GM18526 (cell line): ENCODE measurements around the gene RPS6KB2.

Source experiments
- POLR2A ChIP-seq: IDR thresholded peaks from 3 replicates; pipeline ENCODE4 v1.6.1; 2011; ENCODE audit not compliant: insufficient read length; ENCODE audit errors: extremely low read depth

Gene RPS6KB2

DNA sequence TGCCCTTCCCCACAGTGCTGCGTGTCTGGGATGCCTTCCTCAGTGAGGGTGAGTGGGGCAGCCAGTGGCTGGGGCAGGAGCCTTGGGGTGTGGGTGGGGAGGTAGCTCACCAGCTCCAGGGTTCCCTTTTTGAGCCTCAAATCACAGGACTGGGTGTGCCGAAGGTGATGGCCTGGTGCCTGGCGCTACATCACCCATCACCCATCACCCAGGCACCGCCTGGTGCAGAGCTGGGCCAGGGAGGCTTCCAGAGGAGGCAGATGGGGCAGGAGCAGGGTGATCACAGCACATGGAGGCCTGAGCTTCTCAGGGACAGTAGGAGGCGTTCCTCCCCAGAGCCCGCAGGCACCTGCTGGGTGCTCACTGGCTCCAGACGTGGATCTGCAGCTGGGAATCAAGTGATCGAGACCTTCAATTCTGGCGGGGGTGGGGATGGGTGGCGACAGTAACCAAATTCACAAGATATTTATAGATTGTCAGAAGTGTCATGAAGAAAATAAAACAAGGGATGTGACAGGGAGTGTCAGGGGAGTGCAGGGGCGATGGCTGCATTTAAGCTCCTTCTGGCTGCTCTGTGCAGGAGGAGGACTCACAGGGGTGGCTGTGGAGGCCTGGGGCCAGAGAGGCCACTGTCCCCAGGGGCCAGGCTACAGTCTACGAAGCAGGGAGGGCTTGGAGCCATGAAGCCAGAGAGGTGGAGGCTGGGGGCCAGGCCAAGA is 21.2 kb upstream of the RPS6KB2 start:
- no peak for TF ChIP-seq POLR2A

DNA sequence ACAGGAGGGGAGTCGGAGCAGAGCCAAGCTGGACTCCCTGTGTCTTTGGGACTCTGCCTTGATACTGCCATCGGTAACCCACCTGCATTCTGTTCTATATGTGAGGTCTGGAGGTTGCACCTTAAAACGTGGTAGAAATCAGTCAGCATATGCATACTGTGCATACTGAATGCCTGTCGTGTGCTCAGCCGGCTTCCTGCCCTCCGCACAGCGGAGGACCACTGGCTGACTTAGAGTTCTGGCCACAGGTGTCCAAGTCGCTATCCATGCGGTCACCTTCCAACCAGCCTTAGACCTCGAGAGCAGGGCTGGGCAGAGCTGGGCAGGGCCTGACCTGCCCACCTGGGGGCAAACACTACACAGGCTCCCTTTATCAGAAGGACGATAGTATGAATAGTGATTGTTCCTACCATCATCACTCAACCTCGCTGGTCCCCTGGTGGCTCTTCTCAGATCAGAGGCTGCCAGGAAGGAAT is 20.6 kb upstream of the RPS6KB2 start:
- no peak for TF ChIP-seq POLR2A

DNA sequence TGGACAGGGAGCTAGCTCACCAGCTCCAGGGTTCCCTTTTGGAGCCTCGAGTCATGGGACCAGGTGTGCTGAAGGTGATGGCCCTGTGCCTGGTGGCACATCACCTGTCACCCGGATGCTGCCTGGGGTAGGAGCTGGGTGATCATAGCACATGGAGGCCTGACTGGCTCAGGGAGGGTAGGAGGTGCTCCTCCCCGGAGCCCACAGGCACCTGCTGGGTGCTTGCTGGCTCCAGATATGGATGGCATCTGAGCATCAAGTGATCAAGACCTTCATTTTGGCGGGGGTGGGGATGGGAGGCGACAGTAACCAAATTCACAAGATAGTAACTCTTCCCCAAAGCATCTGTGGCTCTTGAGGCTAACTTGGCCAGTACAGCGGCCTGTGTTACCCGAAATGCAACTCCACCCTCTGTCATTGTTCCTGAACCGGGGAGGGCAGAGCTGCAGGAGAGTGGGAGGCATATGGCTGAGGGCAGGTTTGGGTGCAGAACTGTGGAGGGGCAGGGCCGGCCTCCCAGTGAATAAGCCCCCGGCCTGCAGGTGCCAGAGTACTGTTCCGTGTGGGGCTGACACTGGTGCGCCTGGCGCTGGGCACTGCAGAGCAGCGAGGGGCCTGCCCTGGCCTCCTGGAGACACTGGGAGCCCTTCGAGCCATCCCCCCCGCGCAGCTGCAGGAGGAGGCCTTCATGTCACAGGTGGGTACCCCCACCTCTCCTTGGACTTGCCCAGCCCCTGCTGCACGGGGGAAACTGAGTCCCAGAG is 19.7 kb upstream of the RPS6KB2 start:
- no peak for TF ChIP-seq POLR2A

DNA sequence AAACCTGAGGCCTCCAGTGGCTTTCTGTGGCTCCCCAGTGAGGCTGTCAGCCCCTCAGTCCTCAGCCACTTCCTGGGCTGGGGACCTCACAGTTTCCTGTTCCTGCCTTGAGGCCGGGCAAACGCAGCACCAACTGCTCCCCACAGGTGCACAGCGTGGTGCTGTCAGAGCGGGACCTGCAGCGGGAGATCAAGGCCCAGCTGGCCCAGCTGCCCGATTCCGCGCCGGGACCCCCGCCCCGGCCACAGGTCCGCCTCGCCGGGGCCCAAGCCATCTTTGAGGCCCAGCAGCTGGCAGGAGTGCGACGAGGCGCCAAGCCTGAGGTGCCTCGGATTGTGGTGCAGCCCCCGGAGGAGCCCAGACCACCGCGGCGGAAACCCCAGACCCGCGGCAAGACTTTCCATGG is 19.0 kb upstream of the RPS6KB2 start:
- peak; percentile 62 for TF ChIP-seq POLR2A

DNA sequence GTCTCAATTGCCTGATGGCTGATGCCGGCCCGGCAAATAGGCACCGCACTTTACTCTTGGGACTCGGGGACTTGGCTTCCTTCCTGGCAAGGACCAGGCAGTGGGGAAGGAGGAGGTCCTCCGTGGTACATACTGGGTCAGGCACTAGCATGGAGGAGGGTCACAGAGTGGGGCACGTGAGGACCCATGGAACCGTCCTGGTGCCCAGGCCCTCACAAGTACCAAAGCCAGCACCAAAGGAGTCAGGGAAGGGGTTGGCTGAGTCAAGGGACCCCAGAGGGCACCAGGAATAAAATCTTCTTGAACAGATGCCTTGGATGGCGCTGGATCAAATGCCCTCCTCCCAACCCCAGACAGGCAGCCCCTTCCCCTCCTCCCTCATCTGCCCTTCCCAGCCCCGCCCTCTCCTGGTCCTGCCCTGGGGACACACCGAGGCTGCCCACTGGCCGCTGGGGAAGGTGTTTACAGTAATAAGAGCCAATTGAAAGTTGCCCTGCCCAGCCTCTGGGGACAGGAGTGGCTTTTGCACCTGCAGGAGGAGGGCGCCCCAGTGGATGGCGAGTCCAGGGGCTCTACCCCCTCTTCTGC is 18.4 kb upstream of the RPS6KB2 start:
- no peak for TF ChIP-seq POLR2A

DNA sequence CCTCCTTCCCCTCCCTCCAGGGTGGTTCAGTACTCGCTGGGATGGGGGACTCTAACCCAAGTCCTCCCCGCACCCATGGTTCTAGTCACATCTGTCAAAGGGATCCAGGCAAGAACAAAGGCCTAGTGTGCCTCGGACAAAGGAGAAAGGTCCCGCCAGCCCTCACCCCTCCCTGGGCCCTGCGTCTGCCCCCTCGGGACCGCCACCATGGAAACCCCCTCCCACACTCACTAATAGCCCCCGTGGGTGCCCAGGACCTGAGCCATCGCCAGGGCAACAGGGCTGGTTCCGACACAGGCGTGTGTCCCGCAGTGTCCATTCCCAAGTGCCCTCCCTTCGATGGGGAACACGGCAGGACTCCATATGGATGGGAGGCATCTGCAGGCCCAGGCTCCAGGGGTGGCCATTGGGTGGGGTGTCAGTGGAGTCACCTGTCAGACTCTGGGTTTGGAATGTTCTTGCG is 17.9 kb upstream of the RPS6KB2 start:
- TF ChIP-seq POLR2A, result no peak

DNA sequence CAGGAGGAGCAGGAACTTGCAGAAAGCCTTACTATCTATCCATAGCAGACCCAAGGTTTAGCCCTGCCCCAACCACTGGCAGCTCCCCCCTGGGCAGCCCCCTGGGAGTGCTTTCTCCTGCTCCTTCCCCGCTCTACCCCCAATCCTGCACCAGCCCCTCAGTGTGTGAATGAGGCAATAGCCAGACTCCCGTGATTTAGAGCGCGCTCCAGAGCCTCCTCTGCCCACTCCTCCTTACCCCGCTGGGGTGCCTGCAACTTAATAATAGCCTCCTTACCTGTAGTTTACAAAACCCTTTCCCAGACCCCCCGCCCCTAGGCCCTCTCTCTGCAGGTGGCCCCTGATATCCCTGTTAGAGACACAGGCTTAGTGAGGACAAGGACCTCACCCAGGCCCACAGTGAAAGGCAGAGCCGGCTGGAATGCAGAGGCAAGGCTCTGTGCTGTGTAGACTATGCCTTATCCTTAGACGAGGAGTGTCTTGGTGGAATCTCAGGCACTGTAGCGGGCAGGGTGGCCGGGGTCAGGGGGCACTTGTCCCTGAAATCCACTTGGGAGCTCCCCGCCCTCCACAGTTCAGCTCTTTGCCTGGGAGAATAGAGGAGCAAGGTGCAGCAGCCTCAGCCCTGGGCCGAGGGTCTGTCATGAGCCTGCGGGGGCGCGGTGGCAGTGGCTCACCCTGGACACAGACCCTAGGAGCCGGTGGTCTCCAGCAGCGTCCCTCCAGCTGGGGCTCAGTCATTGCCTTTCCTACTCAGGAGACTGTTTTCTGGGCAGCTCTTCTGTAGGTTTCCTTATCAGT is 17.1 kb upstream of the RPS6KB2 start:
- TF ChIP-seq POLR2A, result no peak

DNA sequence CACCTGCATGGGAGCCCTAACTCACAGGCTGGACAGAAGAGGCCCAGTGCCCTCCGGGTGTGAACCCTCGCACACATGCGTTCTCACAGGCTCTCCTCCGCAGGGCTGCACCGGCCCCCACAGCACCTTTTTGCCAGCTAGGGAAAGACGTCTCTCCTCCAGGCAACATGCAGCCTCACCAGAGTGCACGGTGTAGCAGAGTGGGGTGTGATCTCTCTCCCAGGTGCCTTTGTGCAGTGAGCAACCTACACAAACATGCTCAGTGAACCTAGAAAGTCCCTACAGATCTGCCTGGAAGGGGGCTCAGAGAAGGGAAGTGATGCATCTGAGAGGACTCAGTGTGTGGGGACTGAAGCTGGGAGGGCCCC is 16.5 kb upstream of the RPS6KB2 start:
- no peak for TF ChIP-seq POLR2A

DNA sequence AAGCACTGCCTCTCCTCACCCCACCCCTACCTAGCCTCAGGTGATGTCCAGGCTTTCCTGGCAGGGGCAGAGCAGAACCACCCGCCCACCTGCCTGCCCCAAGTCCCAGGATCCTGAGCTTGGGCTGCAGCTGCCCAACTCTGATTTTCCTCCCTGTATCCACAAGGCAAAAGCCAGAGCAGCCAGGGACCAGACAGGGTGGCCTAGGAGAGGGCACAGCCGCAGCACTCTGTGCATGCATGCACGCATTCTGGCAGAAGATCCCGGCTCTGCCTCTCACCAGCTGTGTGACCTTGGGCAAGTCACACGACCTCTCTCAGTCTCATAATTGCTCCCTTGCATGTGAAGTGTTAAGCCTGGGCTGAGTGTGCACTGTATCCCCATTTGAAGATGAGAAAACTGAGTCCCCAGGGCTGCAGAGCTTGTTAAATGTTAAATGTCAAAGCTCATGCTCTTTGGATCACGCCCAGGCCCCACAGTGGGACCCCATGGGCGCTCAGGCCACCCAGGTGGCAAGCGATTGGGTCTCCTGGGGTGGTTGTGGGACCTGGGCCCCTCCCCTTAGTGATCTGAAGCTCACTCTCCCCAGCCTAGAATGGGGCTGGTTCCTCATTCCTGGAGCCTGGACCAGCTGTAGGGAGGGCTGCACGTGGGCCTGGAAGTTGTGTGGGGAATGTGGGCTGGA is 15.7 kb upstream of the RPS6KB2 start:
- TF ChIP-seq POLR2A, result no peak

DNA sequence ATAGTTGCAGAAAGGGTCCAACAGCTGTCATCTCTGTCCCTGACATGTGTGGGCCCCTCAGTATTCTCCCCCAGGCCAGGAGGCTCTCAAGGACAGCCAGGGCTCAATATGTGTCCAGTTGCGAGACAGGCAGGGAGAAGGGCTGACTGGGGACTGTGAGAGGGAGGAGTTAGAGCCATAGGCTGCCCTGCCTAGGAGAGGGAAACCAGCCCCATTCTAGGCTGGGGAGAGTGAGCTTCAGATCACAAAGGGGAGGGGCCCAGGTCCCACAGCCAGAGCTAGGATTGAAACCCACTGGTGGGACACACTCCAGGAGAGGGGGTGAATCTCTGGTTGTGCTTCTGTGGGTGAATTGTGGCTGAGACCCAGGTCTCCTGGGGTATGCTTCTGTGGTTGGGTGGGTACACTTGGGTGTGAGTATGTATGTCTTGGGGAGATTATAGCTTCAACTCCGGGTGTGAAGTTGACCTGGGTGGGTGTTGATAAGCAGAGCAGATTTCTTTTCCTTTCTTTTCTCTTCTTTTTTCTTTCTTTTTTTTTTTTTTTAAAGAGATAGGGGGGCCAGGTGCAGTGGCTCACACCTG is 14.9 kb upstream of the RPS6KB2 start:
- no peak for TF ChIP-seq POLR2A

DNA sequence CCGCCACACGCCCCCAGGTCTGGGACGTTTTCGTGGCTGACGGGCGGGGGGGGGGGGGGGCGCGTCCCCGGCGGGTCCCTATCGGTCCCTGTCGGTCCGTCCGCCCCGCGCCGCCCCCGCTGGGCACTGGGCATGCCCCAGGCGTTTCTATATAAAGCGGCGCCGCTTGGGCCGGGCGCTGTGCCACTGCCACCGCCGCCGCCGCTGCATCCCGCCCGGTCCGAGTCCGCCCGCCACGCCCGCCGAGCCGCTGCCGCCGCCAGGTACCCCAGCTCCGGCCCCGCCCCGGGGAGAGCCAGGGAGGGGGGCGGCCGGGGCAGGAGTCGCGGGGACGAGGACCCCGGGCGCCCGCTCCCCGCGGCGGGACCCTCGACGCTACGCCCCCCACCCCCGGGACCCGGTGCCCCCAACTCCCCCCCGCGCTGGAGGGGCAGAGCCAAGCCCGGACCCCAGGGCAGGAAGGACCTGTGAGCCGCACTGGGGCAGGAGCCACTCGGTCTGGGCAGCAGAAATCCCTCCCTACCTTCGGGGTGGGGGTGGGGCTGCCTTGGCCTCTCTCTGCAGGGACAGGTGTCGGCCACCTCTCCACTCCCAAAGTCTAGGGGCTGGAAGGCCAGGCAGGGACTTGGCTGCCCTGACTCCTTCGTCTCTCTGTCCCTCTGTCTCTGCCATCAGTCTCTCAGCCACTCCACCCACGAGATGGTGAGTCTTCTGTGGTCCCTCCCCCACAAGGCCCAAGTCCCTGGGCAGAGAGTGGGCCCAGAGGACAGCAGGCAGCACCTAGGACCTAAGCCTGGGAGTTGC is 12.6 kb upstream of the RPS6KB2 start, which contains the start of gene CARNS1:
CARNS1 (plus strand) TSS at position 178 of the 804 bp plus-strand sequence; CDS start at position 700, 522 bp downstream.
- no peak for TF ChIP-seq POLR2A

DNA sequence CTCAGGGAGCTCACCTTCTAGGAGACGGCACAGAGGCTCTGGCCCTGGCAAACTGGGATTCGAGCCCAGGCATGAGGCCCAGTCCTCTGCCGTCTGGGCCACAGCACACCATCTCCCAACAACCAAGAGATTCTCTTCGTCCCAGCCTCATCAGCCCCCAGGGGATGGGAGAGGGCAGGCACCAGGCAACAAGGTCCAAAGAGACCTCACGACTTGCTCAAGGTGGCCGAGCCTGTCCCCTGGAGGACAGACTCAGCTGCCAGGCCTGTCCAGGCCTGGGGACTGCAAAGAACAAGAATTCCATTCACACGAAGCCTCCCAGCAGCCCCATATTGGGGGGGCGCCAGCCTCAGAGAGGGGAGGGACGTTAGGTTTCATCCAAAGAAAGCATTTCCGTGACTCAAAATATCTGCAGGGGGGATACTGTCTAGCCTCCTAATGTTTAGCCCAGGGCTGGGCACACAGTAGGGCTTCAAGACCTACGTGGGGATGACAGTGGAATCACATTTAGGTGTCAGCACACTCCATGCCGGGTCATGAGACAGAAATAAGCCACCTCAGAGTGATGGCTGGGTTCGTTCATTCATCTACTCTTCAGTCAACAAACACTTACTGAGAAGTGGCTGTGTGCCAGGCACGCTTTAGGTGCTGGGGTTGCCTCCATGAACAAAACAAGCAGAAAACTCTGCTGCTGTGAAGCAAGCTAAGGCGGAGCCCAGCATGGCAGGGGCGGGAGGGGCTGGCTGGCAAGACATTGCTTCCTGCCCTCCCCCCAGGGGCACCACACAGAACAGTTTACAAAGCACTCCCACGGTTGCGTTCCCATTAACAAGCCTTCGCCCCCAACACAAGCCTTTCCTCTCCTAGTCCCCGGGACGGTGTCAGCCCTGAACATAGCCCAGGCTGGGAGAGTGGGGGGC is 11.6 kb upstream of the RPS6KB2 start:
- TF ChIP-seq POLR2A, result no peak
